NCI-H345 treated with DMSO at 0.1 percent for 48 hours (cell line): Measurements from ENCODE around the gene SMARCD3.
A peak's percentile ranks its signal among the peaks of the same experiment; 100 is the strongest.

Experiments used
- DNase-seq: peaks from one replicate; lab custom pipeline; 2025; ENCODE audit not compliant: unreplicated experiment; lab: John Stamatoyannopoulos, UW

The SMARCD3 gene

DNA sequence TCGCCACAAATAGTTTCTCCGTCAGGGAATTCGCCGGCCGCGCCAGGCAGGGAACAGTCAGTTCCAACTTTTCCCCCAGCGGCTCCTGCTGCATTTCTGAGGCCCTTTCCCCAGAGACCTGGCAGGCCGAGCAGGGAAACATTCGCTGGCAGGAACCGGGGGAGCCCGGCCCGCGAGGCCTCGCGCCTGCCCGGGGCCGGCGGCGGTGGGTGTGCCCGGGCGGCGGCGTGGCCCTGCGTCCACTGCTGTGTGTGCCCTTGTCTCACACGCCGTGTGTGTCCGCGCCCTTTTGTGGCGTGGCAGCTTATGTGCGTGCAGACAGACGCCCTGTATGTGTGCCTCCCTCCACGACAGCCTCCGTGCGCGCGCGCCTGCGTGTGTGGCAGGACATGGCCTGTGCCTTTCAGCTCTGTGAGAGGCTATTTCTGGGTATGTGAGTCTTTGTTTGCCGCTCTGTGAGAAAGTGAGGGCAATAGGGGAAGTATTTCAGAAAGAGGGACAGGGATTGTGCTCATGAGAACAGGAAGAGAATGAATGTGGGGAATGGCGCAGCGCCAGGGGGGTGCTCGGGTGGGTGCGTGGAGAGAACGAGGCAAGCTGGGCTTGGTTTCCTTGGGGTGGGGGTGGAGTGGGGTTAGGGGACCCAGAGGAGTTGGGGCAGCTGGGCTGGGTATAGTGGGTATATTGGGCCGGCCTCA is 689 bp upstream of the SMARCD3 start:
- no peak for DNase-seq

- no peak for DNase-seq
Observed at GRCh38 chr7:151247611-151248345, 716 bp downstream of the SMARCD3 start.

DNA sequence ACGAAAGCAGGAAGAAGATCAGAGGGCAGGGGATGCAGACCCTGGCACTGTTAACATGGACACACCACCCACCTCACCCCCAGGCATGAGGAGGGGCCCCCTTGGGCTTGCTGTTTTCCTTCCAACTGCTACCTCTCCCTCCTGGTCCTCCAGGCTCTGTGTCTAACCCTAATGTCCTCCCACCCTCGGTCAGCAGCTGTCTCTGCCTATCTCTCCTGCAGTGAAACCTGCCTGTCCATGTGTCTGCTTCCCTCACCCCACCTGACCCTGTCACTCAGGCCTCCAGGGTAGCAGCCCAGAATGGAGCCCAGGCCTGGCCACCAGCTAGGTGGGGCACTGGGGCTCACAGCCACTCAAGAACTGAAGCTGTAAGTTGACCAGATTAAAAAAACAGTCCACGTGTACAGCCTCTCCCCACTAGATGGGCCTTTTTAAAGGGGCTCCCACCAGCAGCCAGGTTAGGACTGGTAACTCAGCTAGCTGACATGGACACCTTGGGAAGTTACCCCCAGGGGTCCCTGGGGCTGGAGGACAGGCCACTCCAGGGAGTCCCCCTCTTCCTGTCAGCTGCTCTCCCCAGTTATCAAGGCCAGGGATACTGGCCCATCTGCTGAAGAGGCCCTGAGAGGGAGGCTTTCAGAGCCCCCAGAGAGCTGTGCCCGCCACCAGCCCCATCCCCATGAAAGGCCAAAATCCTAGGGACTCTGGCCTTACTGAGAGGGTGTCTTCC is 1.5 kb downstream of the SMARCD3 start:
- DNase-seq, result no peak

GRCh38 chr7:151246102-151246850 is 2.2 kb downstream of the SMARCD3 start:
- no peak for DNase-seq

DNA sequence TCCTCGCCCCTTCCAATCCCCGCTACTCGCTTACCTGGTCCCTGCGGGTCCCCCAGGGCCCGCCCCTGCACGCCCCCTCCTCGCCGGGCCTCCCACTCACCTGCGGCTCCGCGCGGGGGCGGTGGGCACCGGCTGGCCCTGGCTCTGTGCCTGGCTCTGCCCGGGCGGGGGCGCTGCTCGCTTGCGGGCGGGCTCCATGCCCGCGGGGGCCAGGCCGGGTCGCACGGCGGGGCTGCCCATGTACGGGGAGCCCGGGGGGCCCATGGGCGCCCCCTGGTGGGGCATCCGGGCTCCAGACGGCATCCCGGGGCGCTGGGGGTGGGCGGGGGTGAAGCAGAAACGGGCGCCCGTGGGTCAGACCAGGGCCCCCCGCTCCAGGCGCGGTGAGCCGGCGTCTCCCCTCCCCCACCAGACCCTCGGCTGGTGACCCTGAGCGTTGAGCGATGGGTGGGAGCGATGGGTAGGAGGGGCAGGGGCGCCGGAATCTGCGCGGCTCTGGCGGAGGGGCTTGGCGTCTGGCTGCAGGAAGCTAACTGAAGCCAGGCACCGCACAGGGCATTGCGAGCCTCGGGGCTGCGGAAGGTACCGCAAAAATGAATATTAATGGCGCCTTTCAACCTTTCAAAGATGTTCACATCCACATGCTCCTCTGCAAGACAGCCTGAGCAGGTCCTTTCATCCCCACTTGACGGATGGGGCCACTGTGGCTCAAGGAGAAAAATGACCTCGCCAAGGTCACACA is 3.0 kb downstream of the SMARCD3 start:
- DNase-seq, result no peak

- DNase-seq, result no peak
Observed at GRCh38 chr7:151244841-151245346, 3.6 kb downstream of the SMARCD3 start.

DNA sequence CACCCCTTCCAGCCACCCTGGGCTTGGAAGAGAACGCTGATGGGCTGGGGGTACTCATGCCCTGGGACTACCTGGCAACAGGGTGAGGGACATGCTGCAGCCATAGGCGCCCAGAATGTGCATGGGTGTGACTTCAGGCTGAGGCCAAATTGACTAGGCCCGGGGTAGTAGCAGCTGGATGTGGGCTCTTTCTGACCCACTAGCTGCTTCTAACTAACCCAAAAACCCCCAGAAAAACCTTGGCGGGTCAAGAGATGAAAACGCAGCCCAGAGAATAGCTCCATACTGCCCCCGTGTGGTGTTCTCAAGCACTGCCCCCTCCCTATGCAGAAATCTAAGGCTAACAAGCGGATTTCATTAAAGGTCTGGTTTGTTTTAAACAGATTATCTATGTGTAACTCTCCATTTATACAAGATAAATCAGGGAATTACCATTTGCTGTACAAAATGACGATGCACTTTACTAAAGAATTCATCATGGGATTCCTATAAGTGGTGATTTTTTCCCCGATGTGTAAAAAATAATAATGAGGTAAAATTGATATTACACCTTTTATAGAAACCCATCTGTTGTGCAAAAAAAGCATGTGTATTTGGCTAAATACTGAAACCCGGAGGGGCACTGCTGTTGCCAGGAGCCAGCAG is 4.2 kb downstream of the SMARCD3 start:
- DNase-seq, result peak; percentile 30

- DNase-seq, result no peak
Observed at GRCh38 chr7:151243408-151244195, 4.9 kb downstream of the SMARCD3 start.

DNA sequence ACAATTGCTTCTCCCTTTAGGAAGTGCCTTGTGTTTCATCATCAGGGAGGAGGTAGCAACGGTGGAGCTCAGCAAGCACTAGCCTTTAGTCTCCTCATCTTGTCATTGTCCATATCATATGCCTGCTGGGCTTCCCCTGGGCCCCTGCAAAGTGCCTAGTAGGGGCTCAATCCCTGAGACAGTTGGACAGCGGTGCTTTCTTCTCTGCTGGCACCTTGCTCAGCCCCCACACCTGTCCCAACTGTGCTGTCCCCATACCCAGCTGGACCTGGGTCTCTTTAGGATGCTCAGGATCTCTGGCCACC is 5.5 kb downstream of the SMARCD3 start:
- no peak for DNase-seq

- no peak for DNase-seq
Observed at GRCh38 chr7:151242159-151243044, 6.1 kb downstream of the SMARCD3 start.

DNA sequence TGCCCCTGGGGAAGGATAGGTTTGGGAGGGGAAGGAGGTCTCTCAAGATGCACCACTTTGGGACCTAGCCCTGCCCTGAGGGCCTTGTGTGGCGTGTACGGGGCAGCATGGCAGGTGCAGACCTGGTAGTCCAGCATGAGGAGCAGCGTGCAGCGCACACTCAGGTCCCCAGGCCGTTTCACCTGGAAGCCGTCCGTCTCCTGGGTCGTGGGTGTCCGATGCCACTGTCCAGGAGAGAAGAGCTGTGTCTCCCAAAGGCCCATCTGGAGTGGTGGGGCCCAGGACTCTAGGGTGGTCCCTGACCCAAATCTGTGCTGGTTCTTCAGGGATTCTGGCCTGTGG is 6.8 kb downstream of the SMARCD3 start:
- DNase-seq, result no peak

DNA sequence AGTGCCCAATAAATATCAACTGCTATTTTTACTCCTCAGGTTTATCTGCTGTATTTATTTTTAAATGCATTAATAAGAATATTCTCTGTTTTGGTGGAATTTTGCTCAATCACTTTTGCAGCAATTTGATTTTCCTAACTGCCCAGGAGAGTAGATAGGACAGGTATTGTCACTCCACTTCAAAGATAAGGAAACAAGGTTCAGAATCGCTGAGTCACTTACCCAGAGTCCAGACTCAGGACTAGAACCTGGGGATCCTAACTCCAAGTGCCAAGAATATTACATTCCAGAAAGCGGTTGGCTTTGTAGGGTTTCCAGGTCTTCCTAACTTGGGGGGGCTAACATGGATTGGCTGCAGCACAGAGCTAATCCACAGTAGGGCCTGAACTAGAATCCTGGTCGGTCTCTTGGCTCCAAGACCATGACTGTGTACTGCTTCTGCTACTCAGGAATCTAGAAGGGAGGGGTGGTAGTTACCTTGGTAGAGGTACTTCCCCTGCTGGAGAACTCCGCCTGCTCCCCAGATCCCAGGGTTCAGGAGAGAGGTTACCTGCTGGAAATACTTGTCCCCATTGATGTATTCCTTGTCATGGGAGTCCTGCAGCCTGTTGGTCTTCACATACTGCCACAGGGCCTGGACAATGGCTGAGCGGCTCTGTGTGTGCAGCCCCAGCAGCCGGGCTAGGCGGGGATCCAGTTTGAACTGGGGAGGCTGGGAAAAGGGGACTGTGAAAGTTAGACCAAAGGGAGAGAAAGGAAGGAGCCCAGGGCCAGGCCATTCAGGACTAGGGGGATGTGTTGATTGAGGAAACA is 7.3 kb downstream of the SMARCD3 start:
- DNase-seq, result no peak

GRCh38 chr7:151240536-151240935 is 8.0 kb downstream of the SMARCD3 start:
- DNase-seq, result no peak

DNA sequence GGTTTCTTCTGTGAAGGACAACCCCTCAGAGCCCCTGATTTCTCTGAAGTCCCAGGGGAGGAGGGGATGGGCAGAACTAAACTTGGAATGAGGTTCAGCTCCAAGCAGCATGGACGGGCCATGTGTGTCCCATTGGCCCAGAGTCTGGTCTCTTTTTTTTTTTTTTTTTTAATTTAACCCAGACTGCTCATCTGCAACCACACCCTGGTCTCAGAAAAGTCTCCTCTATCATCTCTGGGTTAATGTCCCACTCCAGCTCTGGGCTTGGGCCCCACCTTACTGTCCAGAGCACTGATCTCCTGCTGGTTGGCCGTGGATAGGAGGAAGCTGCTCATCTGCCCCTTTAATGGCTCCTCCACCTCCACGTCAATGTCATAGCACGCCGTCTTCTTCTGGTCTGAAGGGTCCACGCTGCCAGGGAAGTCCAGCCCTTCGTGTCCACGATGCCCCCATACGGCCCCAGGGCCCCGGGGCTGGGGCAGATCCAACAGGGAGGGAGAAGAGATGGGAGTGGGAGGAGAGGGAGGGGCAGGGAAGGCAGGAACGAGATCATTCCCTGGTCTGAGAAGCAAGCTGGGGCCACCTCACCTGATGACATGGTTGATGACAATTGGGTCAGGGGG is 8.5 kb downstream of the SMARCD3 start:
- no peak for DNase-seq

DNA sequence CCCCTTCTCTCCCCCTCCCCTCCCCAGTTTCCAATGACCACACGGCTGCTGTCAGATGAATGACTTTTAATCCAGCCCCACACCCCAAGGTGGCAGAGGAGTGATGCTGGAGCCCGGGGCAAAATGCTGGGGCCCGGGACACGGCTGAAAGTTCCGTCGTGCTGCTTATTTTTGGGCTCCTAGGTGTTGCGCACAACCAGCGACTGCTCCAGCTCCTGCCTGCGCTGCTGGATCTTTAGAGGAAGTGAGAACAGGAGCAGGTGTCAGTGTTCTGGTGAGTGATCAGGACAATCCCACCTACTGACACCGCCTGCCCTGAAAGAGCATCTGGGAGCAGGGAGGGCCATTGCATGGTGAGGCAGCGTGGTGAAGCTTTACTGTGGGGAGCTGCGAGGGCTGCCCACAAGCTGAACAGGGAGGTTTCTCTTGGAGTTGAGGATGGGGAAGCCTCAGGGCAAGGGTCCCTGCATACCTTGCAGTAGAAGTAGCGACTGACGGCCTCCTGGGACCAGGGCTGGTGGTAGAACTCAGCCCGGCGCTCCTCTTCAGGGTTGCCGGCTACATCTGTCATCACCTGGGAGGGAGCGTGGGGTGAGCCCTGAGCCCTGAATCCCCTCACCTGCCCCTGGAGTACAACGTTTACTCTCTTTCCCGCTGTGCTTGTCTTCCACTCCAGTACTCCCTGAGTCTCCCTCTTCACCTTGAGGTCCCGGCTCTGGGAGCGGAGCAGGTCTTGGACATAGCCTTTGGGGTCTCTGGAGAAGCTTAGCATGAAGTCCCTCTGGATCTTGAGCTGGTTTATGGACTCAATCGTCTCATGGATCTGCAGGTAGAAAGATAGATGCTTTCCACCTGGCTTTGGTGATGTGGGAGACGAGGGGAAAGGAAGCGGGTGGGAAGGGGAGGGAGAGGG is 9.3 kb downstream of the SMARCD3 start:
- no peak for DNase-seq

DNA sequence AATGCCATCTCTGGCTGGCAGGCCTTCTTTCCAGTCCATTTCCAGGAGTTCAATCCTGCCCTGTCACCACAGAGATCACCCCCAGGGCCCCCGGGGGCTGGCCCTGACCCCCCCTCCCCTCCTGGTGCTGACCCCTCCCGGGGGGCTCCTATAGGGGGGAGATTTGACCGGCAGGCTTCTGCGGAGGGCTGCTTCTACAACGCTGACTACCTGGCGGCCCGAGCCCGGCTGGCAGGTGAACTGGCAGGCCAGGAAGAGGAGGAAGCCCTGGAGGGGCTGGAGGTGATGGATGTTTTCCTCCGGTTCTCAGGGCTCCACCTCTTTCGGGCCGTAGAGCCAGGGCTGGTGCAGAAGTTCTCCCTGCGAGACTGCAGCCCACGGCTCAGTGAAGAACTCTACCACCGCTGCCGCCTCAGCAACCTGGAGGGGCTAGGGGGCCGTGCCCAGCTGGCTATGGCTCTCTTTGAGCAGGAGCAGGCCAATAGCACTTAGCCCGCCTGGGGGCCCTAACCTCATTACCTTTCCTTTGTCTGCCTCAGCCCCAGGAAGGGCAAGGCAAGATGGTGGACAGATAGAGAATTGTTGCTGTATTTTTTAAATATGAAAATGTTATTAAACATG is 10.2 kb downstream of the SMARCD3 start:
- DNase-seq, result no peak
